Natural killer cell (primary cell): ENCODE measurements around the gene GRAP. TPM values are rescaled to one million over a fixed set of nuclear protein-coding genes. Genes with fewer than 3 reads are reported as not detected.
"Not testable (repeated sequence)": the region's sequence is repeated elsewhere in the genome, so short reads cannot be mapped to it uniquely, and the experiment has no call there.

Experiments
- ATAC-seq, 3 donors: fragments of 150-1000 bp in 2 of 3; fragments of 200-7000 bp in 1 of 3; cut with Tn5 transposase; 1 replicate in 1 of 3; 2 replicates in 2 of 3; pipeline ENCODE4 v1.10.0; 2021; ENCODE audit warnings: mild to moderate bottlenecking in 2 of 3, moderate library complexity in 2 of 3
- DNase-seq, 2 donors: peaks; one replicate each; pipeline versions ENCODE4 v3.0.0 to v3.0.0-alpha.2; 2013 to 2021; ENCODE audit warnings: mixed read lengths in 1 of 2
- H3K27ac ChIP-seq: one replicate; pipeline ENCODE4 v1.5.1; 2013; ENCODE audit warnings: mild to moderate bottlenecking, low read length
- H3K27me3 ChIP-seq: one replicate; pipeline ENCODE4 v1.6.1; 2013; ENCODE audit warnings: low read length; ENCODE audit not compliant: control insufficient read depth, insufficient read depth
- H3K36me3 ChIP-seq: one replicate; pipeline ENCODE4 v1.6.1; 2013; ENCODE audit warnings: low read length; ENCODE audit not compliant: control insufficient read depth, insufficient read depth
- H3K4me1 ChIP-seq: one replicate; pipeline ENCODE4 v1.6.1; 2013; ENCODE audit warnings: low read length; ENCODE audit not compliant: control insufficient read depth, insufficient read depth
- H3K4me3 ChIP-seq: one replicate; pipeline ENCODE4 v1.5.1; 2013; ENCODE audit warnings: low read length
- H3K9me3 ChIP-seq: one replicate; pipeline ENCODE4 v1.6.1; 2013; ENCODE audit warnings: low read length; ENCODE audit not compliant: control insufficient read depth, insufficient read depth
- H3K27ac Mint-ChIP-seq, 2 donors: one replicate each; pipeline ENCODE4 v1.8.0; 2022; ENCODE audit warnings: mild to moderate bottlenecking in 2 of 2, mixed read lengths in 2 of 2, moderate library complexity in 1 of 2
- H3K27me3 Mint-ChIP-seq, 2 donors: one replicate each; pipeline ENCODE4 v1.8.0; 2022; ENCODE audit warnings: low read depth in 2 of 2, mixed read lengths in 2 of 2
- H3K36me3 Mint-ChIP-seq: one replicate; pipeline ENCODE4 v1.8.0; 2022; ENCODE audit warnings: mixed read lengths
- H3K4me1 Mint-ChIP-seq, 2 donors: one replicate each; pipeline ENCODE4 v1.8.0; 2022; ENCODE audit warnings: mixed read lengths in 2 of 2
- H3K4me3 Mint-ChIP-seq: one replicate; pipeline ENCODE4 v1.8.0; 2022; ENCODE audit warnings: mild to moderate bottlenecking, moderate library complexity, mixed read lengths
- H3K9me3 Mint-ChIP-seq, 2 donors: one replicate each; pipeline ENCODE4 v1.8.0; 2022; ENCODE audit warnings: mixed read lengths in 2 of 2
- WGBS: methylation state at CpG from one replicate; pipeline ENCODE4 v1.1.7; 2013; ENCODE audit warnings: missing lambda C conversion rate; ENCODE audit not compliant: insufficient coverage; 5-methylcytosine and 5-hydroxymethylcytosine counted together
- intact Hi-C: fragments of 100-400 bp; cut with micrococcal nuclease; formaldehyde crosslinking; loops from one replicate; pipeline ENCODE4 v1.14.2; 2022
- total RNA-seq, 4 donors: library from RNA; stranded (reverse); fragments of 120-200 nt in 1 of 4; gene quantifications; one replicate each; pipeline versions ENCODE4 v1.2.3 to v1.2.4, GENCODE V29; 2013 to 2022
- TF ChIP-seq, protein P1 (sequence below): fragments of 200-600 bp; IDR thresholded peaks from one replicate; pipeline ENCODE4 v1.8.0; 2022; ENCODE audit warnings: antibody characterized with exemption

The GRAP gene
- total RNA-seq, 3 donors from 2014 or later (not counting 1 experiment from before 2014, with no cell fraction given): 5.6 to 11.3 (median 7.1) TPM

GRCh38 chr17:19022128-19022527, 24.6 kb downstream of the GRAP start:
- Mint-ChIP-seq H3K4me3 (no peak overlapping the region), H3K36me3 (no peaks in the 10 kb centered on the region), H3K27ac (no peak overlapping the region), H3K9me3 (no peaks in the 10 kb centered on the region), H3K27me3 (peaks cover 0 to under 1% of the 10 kb centered on the region in 2 donors), H3K4me1 (peaks cover 0 to 3% of the 10 kb centered on the region in 2 donors)
- DNase-seq (no peak), ATAC-seq (no peak)
- TF ChIP-seq, protein P1, sequence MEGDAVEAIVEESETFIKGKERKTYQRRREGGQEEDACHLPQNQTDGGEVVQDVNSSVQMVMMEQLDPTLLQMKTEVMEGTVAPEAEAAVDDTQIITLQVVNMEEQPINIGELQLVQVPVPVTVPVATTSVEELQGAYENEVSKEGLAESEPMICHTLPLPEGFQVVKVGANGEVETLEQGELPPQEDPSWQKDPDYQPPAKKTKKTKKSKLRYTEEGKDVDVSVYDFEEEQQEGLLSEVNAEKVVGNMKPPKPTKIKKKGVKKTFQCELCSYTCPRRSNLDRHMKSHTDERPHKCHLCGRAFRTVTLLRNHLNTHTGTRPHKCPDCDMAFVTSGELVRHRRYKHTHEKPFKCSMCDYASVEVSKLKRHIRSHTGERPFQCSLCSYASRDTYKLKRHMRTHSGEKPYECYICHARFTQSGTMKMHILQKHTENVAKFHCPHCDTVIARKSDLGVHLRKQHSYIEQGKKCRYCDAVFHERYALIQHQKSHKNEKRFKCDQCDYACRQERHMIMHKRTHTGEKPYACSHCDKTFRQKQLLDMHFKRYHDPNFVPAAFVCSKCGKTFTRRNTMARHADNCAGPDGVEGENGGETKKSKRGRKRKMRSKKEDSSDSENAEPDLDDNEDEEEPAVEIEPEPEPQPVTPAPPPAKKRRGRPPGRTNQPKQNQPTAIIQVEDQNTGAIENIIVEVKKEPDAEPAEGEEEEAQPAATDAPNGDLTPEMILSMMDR: no peak
- Histone ChIP-seq H3K9me3 (no peaks in the 10 kb centered on the region), H3K27me3 (no peaks in the 10 kb centered on the region), H3K4me1 (no peaks in the 10 kb centered on the region), H3K4me3 (no peak overlapping the region), H3K27ac (no peak overlapping the region), H3K36me3 (peaks cover 11% of the 10 kb centered on the region)
- intact Hi-C loops: no loop called here
- 94% methylated on average over 5 of the region's 5 CpGs for WGBS

GRCh38 chr17:19021622-19022083, 25.1 kb downstream of the GRAP start:
- DNase-seq: peak in 1 of 2 donors; percentile 61
- Histone ChIP-seq H3K4me1 (no peaks in the 10 kb centered on the region), H3K36me3 (peaks cover 11% of the 10 kb centered on the region), H3K27me3 (no peaks in the 10 kb centered on the region), H3K27ac (no peak overlapping the region), H3K4me3 (no peak overlapping the region), H3K9me3 (no peaks in the 10 kb centered on the region)
- peaks cover 0 to 3% of the 10 kb centered on the region in 2 donors for H3K4me1 Mint-ChIP-seq
- no peaks in the 10 kb centered on the region for H3K9me3 Mint-ChIP-seq
- no peak overlapping the region for H3K27ac Mint-ChIP-seq
- TF ChIP-seq, protein P1: no peak
- no peaks in the 10 kb centered on the region for H3K36me3 Mint-ChIP-seq
- H3K4me3 Mint-ChIP-seq: no peak overlapping the region
- H3K27me3 Mint-ChIP-seq: peaks cover 0 to 5% of the 10 kb centered on the region in 2 donors
- no peak for ATAC-seq
- intact Hi-C loops: no loop called here
- WGBS: 97% methylated on average over 24 of the region's 24 CpGs

- H3K36me3 ChIP-seq: peaks cover 11% of the 10 kb centered on the region
- DNase-seq, ATAC-seq, H3K27me3 ChIP-seq, H3K27ac ChIP-seq, H3K4me1 Mint-ChIP-seq, H3K4me3 Mint-ChIP-seq, H3K27me3 Mint-ChIP-seq, intact Hi-C loops, H3K9me3 Mint-ChIP-seq, H3K4me1 ChIP-seq, H3K27ac Mint-ChIP-seq, H3K4me3 ChIP-seq, H3K36me3 Mint-ChIP-seq, H3K9me3 ChIP-seq: not testable (repeated sequence)
- 95% methylated on average over 6 of the region's 7 CpGs for WGBS
Measured at GRCh38 chr17:19021011-19021621, 25.6 kb downstream of the GRAP start.

DNA sequence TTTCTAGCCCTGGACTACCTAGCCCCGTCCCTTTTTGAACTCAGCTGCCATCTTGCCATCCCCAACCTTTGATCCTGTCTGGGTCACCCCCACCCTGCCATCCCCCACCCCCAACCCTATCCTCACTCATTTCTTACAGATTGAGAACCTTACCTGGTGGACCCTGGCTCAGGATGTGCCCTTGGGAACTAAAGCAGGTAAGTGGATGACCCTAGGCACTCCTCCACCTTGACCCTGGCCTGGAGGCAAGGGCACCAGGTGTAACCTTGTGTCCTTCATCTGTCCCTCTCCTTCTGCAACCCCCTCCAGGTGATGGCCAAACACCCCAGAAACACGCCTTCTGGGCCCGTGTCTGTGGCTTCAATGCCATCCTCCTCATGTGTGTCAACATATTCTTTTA, 26.7 kb downstream of the GRAP start:
- H3K27ac ChIP-seq: no peak overlapping the region
- H3K4me3 ChIP-seq: no peak overlapping the region
- intact Hi-C loops: no loop called here
- Mint-ChIP-seq H3K4me1 (peaks cover 0 to 3% of the 10 kb centered on the region in 2 donors), H3K4me3 (no peak overlapping the region), H3K27ac (no peak overlapping the region), H3K9me3 (no peaks in the 10 kb centered on the region), H3K36me3 (no peaks in the 10 kb centered on the region), H3K27me3 (peaks cover 0 to 12% of the 10 kb centered on the region in 2 donors)
- no peaks in the 10 kb centered on the region for H3K4me1 ChIP-seq
- DNase-seq (no peak), ATAC-seq (no peak)
- TF ChIP-seq, protein P1: no peak
- no peaks in the 10 kb centered on the region for H3K9me3 ChIP-seq
- H3K36me3 ChIP-seq: peaks cover 11% of the 10 kb centered on the region
- WGBS: 85% methylated on average over 3 of the region's 3 CpGs
- no peaks in the 10 kb centered on the region for H3K27me3 ChIP-seq
